Body of pancreas (tissue), 4 donors: Measurements from ENCODE around the gene SOAT2. TPM values are rescaled to one million over a fixed set of nuclear protein-coding genes. Genes with fewer than 3 reads are reported as not detected.

Experiments
- ATAC-seq: fragments of 150-250 bp; one replicate; pipeline ENCODE4 v1.9.1; 2016
- DNase-seq, 4 donors: peaks; one replicate each; pipeline ENCODE4 v3.0.0-alpha.2; 2019
- H3K27ac ChIP-seq, 4 donors: fragments of 200-600 bp; sonication (generic); 1 replicate in 3 of 4; 2 replicates in 1 of 4; pipeline versions ENCODE4 v1.5.1 to v1.6.1; 2016 to 2019; ENCODE audit warnings: mild to moderate bottlenecking in 1 of 4, mixed read lengths in 1 of 4, moderate library complexity in 1 of 4
- H3K27me3 ChIP-seq, 2 donors: fragments of 200-600 bp; sonication (generic); one replicate each; pipeline ENCODE4 v1.6.0; 2016; ENCODE audit warnings: mild to moderate bottlenecking in 1 of 2
- H3K36me3 ChIP-seq, 2 donors: fragments of 200-600 bp; sonication (generic); replicated peaks in 1 of 2; 2 replicates each; pipeline ENCODE4 v1.5.1; 2016; ENCODE audit warnings: low read depth in 2 of 2; ENCODE audit not compliant: insufficient read depth in 1 of 2
- H3K4me1 ChIP-seq: fragments of 200-600 bp; sonication (generic); one replicate; pipeline ENCODE4 v1.6.0; 2016
- H3K4me3 ChIP-seq, 2 donors: fragments of 200-600 bp; sonication (generic); 1 replicate in 1 of 2; 2 replicates in 1 of 2; pipeline ENCODE4 v1.5.1; 2016 to 2019
- H3K9me3 ChIP-seq, 3 donors: fragments of 200-600 bp; sonication (generic); 1 replicate in 2 of 3; 2 replicates in 1 of 3; pipeline ENCODE4 v1.5.1; 2016
- POLR2A ChIP-seq, 3 donors: fragments of 450-650 bp; IDR thresholded peaks; one replicate each; pipeline ENCODE4 v1.6.1; 2016; ENCODE audit warnings: antibody characterized with exemption in 3 of 3, mild to moderate bottlenecking in 2 of 3
- WGBS, 2 donors: methylation state at CpG; one replicate each; pipeline ENCODE4 v1.1.5; 2017; 5-methylcytosine and 5-hydroxymethylcytosine counted together
- intact Hi-C: fragments of 100-400 bp; cut with DNase I; formaldehyde crosslinking; loops from one replicate; pipeline ENCODE4 v1.15.1; 2023
- total RNA-seq, 2 donors: library from RNA; depleted of rRNA; stranded (reverse); fragments of >200 nt; gene quantifications; one replicate each; pipeline ENCODE4 v1.1.0, GENCODE V29; 2016
- TF ChIP-seq, protein P1 (sequence below), 7 experiments: fragments of 450-650 bp in 4 of 7; fragments of 200-600 bp in 3 of 7; sonication (generic) in 3 of 7; IDR thresholded peaks; one replicate each; pipeline ENCODE4 v1.5.1; 2016 to 2019; ENCODE audit warnings: antibody characterized with exemption in 7 of 7

SOAT2 gene
- total RNA-seq, 2 donors from 2014 or later = not detected

DNA sequence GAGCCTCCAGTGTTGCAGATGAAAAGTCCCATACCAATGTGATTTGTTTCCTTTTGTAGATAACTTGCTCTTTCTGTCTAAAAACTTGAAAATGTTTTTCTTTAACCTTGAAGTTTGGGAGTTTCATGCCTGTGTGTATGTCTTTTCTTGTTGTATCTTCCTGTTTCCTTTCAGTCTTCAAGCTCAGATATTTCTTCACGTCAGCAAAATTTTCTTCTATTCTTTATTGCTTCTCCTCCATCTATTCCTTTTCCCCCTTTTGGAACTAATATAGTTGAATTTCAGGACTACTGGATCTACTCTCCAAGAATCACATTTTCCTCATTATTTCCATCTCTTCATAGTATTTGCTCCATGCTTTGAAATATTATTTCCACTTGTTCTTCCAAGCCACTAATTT, 23.9 kb downstream of the SOAT2 start:
- no peak for TF ChIP-seq POLR2A (IDR thresholded peaks at IDR 0.05)
- H3K4me3 ChIP-seq = no peak overlapping the region
- no peak for DNase-seq
- H3K9me3 ChIP-seq = no peaks in the 10 kb centered on the region
- no peak overlapping the region for H3K27ac ChIP-seq
- intact Hi-C loops = no loop called here
- no peak for ATAC-seq
- no peaks in the 10 kb centered on the region for H3K27me3 ChIP-seq
- no peaks in the 10 kb centered on the region for H3K36me3 ChIP-seq
- 61% methylated on average over 1 of the region's 1 CpG for WGBS, 2 donors
- H3K4me1 ChIP-seq = no peaks in the 10 kb centered on the region

DNA sequence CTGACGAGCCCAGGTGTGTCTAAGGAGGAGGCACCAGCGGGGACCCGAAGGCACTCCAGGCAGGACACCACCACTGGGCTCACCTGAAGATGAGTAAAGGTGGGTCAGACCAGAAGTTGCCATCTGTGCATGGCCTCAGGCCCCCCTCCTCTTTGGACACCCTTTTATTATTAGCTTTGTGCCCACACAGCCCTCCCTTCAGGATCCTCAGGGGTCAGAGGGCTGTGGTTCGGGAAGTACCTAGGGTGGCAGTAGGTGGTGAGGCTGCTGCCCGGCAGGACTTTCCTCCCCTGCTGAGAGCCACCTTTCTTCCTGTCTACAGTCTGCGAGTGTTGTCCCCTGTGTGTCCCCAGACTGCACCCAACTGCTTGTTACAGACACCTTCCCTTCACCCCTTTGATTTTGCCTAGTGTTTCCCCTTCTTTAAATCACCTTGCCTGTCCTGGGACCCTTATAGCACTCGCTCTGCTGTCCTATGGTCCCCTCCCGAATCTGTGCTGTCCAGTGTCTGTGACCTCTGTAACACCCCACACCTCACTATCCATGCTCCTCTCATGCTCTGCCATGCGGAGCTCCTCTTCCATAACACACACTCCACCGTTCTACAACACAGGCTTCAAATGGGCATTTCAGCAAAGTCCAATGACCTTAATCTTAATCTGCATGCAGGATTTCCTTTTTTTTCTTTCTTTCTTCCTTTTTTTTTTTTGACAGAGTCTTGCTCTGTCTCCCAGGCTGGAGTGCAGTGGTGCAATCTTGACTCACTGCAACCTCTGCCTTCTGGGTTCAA, 25.7 kb downstream of the SOAT2 start:
- H3K27ac ChIP-seq = no peak overlapping the region
- WGBS, 2 donors = 72 to 74% methylated on average over 8 to 10 of the region's 10 CpGs
- no peaks in the 10 kb centered on the region for H3K4me1 ChIP-seq

DNA sequence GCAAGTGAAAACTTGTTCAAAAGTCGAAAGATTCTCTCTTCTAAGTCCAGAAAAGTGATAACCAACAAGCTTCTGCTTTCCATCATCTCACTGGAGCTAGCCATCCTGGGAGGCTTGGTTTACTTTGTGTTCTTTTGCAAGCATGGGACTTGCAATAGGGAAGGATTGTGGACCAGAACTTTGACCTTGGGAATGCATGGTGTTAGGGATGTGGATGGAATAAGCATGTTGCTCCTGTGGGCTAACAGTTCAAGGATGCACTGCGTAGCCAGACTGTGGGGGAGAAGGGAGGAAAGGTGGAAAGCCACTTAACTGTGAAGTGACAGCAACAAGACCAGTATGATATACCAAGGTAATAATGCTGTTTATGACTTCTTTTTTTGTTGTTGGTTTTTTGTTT, 28.6 kb downstream of the SOAT2 start:
- Histone ChIP-seq H3K4me3 (no peak overlapping the region), H3K9me3 (no peaks in the 10 kb centered on the region), H3K4me1 (no peaks in the 10 kb centered on the region), H3K36me3 (no peaks in the 10 kb centered on the region), H3K27me3 (no peaks in the 10 kb centered on the region), H3K27ac (no peak overlapping the region)
- DNase-seq = no peak
- intact Hi-C loops = no loop called here
- WGBS, 2 donors = 64 to 67% methylated on average over 2 of the region's 2 CpGs
- TF ChIP-seq, protein P1, sequence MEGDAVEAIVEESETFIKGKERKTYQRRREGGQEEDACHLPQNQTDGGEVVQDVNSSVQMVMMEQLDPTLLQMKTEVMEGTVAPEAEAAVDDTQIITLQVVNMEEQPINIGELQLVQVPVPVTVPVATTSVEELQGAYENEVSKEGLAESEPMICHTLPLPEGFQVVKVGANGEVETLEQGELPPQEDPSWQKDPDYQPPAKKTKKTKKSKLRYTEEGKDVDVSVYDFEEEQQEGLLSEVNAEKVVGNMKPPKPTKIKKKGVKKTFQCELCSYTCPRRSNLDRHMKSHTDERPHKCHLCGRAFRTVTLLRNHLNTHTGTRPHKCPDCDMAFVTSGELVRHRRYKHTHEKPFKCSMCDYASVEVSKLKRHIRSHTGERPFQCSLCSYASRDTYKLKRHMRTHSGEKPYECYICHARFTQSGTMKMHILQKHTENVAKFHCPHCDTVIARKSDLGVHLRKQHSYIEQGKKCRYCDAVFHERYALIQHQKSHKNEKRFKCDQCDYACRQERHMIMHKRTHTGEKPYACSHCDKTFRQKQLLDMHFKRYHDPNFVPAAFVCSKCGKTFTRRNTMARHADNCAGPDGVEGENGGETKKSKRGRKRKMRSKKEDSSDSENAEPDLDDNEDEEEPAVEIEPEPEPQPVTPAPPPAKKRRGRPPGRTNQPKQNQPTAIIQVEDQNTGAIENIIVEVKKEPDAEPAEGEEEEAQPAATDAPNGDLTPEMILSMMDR (IDR thresholded peaks at IDR 0.05) = no peak
- TF ChIP-seq POLR2A (IDR thresholded peaks at IDR 0.05) = no peak
- no peak for ATAC-seq

More for the DNA sequence above, 25.7 kb downstream of the SOAT2 start:
- intact Hi-C loops = no loop called here
- ATAC-seq (no peak), DNase-seq (no peak)
- Histone ChIP-seq H3K36me3 (no peaks in the 10 kb centered on the region), H3K4me3 (no peak overlapping the region), H3K9me3 (no peaks in the 10 kb centered on the region), H3K27me3 (no peaks in the 10 kb centered on the region)
- no peak for TF ChIP-seq POLR2A (IDR thresholded peaks at IDR 0.05)
- TF ChIP-seq, protein P1 (IDR thresholded peaks at IDR 0.05) = no peak

DNA sequence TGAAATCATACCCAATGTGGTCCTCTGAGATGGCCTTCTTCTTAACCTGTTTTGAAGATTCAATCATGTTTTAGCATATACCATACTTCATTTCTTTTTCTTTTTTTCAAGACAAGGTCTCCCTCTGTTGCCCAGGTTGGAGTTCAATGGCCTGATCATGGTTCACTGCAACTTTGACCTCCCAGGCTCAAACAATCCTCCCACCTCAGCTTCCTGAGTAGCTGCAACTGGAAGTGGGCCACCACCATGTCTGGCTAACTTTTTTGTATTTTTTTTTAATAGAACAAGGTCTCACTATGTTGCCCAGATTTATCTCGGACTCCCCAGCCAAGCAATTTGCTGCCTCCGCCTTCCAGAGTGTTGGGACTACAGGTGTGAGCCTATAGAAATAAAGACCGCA, 30.4 kb downstream of the SOAT2 start:
- H3K4me3 ChIP-seq = no peak overlapping the region
- TF ChIP-seq POLR2A (IDR thresholded peaks at IDR 0.05) = no peak
- TF ChIP-seq, protein P1 (IDR thresholded peaks at IDR 0.05) = no peak
- ATAC-seq = no peak
- 87 to 96% methylated on average over 3 of the region's 3 CpGs for WGBS, 2 donors
- DNase-seq = no peak
- intact Hi-C loops = no loop called here
- H3K9me3 ChIP-seq = no peaks in the 10 kb centered on the region
- no peaks in the 10 kb centered on the region for H3K36me3 ChIP-seq
- no peak overlapping the region for H3K27ac ChIP-seq
- no peaks in the 10 kb centered on the region for H3K4me1 ChIP-seq
- H3K27me3 ChIP-seq = no peaks in the 10 kb centered on the region

DNA sequence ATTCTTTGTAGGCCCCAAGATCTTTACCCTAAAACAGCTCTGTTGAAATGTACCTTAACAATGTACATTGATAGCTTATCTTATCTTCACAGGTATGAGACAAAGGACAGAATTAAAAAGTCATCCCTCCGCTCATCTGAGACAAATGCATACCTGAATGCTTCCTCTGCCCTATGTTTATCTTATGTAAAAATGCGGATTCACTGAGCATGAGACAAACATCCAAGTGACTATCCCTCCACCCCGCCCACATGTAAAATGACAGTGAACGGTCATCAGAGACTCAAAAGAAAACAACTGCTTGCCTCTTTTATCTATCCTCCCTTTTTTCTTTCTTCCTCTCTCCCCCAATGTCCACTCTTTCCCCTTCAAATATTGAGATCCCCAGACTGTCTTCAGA, 40.1 kb downstream of the SOAT2 start:
- Histone ChIP-seq H3K36me3 (no peaks in the 10 kb centered on the region), H3K4me1 (peaks cover 8% of the 10 kb centered on the region), H3K27me3 (no peaks in the 10 kb centered on the region), H3K4me3 (no peak overlapping the region), H3K9me3 (no peaks in the 10 kb centered on the region), H3K27ac (no peak overlapping the region)
- intact Hi-C loops = no loop called here
- DNase-seq (no peak), ATAC-seq (no peak)
- TF ChIP-seq, protein P1 (IDR thresholded peaks at IDR 0.05) = no peak
- no peak for TF ChIP-seq POLR2A (IDR thresholded peaks at IDR 0.05)
- 87 to 91% methylated on average over 4 of the region's 4 CpGs for WGBS, 2 donors
